ENCODE data around the gene ACAP1. TPM values are rescaled to one million over a fixed set of nuclear protein-coding genes. Genes with fewer than 3 reads are reported as not detected.

The ACAP1 gene
- total RNA-seq, 1 experiment from 2014 or later, result 8.8 TPM

- no peak for TF ChIP-seq REST (IDR thresholded peaks at IDR 0.05; ENCODE audit: low read depth)
These were observed 33.5 kb downstream of the ACAP1 start (continued) for GRCh38 chr17:7369825-7370224.

DNA sequence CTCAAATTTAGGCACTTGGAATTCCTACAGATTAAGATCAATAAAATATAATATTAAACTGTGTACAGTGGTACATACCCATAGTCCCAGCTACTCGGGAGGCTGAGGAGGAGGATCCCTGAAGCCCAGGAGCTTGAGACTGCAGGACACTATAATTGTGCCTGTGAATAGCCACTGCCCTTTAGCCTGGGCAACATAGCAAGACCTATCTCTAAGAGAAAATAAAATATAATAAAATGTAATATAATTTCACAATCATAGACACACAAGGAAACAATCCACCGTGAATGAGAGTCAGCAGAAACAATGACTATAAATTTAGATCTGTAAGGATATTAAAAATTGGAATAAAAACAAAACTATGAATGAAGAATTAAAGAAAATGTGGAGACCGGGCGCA is 34.5 kb downstream of the ACAP1 start:
- H3K9ac ChIP-seq (ENCODE audit: low read length), result no peak overlapping the region
- no peaks in the 10 kb centered on the region for H3K4me1 ChIP-seq (ENCODE audit: control insufficient read depth in 1 of 2, insufficient read depth in 2 of 2, low read length in 2 of 2)
- no TSS peak for BruUV-seq (replicated peaks)
- no peaks in the 10 kb centered on the region for H3K36me3 ChIP-seq (ENCODE audit: control insufficient read depth in 1 of 2, insufficient read depth in 2 of 2, low read length in 2 of 2)
- no peak for DNase-seq (ENCODE audit: low read depth, low spot score)
- no peak overlapping the region for H3K4me2 ChIP-seq (ENCODE audit: low read length)
- no peaks in the 10 kb centered on the region for H3K79me2 ChIP-seq (ENCODE audit: insufficient read depth, low read length)
- no peak for ATAC-seq
- CTCF ChIA-PET, result interaction anchor here (0.9 kb wide), 1 partner anchor 15 kb away, joined by 4 read pairs; no protein-coding TSS in a partner anchor
- POLR2A ChIA-PET, result no interaction called here
- no peaks in the 10 kb centered on the region for H3K27me3 ChIP-seq (ENCODE audit: insufficient read depth, low read length)
- H3K4me3 ChIP-seq (replicated peaks in 1 of 2; ENCODE audit: low read depth in 1 of 2, low read length in 2 of 2), result no peak overlapping the region
- no peak overlapping the region for H2AFZ ChIP-seq (ENCODE audit: low read depth, low read length, poor library complexity, severe bottlenecking)
- H3K27ac ChIP-seq (ENCODE audit: low read depth, low read length), result no peak overlapping the region
- RAD21 ChIA-PET (ENCODE audit: low non-redundant PET in 1 of 2, low total read pairs in 2 of 2, uncharacterized antibody in 2 of 2, unreplicated experiment in 2 of 2), result no interaction called here
- intact Hi-C loops (cut with micrococcal nuclease), result no loop called here
- H3K9me3 ChIP-seq (ENCODE audit: control insufficient read depth in 1 of 2, insufficient read depth in 1 of 2, low read depth in 1 of 2, low read length in 2 of 2), result no peaks in the 10 kb centered on the region
- no peaks in the 10 kb centered on the region for H4K20me1 ChIP-seq (ENCODE audit: insufficient read depth)
- no peaks in the 10 kb centered on the region for H3K9me2 ChIP-seq (ENCODE audit: insufficient read depth)
- TF ChIP-seq, protein P1, sequence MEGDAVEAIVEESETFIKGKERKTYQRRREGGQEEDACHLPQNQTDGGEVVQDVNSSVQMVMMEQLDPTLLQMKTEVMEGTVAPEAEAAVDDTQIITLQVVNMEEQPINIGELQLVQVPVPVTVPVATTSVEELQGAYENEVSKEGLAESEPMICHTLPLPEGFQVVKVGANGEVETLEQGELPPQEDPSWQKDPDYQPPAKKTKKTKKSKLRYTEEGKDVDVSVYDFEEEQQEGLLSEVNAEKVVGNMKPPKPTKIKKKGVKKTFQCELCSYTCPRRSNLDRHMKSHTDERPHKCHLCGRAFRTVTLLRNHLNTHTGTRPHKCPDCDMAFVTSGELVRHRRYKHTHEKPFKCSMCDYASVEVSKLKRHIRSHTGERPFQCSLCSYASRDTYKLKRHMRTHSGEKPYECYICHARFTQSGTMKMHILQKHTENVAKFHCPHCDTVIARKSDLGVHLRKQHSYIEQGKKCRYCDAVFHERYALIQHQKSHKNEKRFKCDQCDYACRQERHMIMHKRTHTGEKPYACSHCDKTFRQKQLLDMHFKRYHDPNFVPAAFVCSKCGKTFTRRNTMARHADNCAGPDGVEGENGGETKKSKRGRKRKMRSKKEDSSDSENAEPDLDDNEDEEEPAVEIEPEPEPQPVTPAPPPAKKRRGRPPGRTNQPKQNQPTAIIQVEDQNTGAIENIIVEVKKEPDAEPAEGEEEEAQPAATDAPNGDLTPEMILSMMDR (IDR thresholded peaks at IDR 0.05 in 2 of 3, conservative IDR thresholded peaks at IDR 0.05 in 1 of 3; ENCODE audit: borderline replicate concordance in 1 of 3, insufficient read depth in 1 of 3, low read depth in 2 of 3, low read length in 2 of 3), result no peak
- TF ChIP-seq MAX (IDR thresholded peaks at IDR 0.05), result no peak
- TF ChIP-seq ELF1 (IDR thresholded peaks at IDR 0.05; ENCODE audit: borderline replicate concordance, low read depth), result no peak
- no peak for TF ChIP-seq POLR2A (IDR thresholded peaks at IDR 0.05; ENCODE audit: borderline replicate concordance, extremely low read depth, insufficient read depth, insufficient read length)
- no peak for TF ChIP-seq RAD21 (IDR thresholded peaks at IDR 0.05; ENCODE audit: low read depth)
- TF ChIP-seq ZBTB33 (IDR thresholded peaks at IDR 0.05; ENCODE audit: extremely low read depth, insufficient replicate concordance, low read length), result no peak
- TF ChIP-seq SP1 (IDR thresholded peaks at IDR 0.05; ENCODE audit: low read depth), result no peak
- no peak for TF ChIP-seq TCF7L2 (IDR thresholded peaks at IDR 0.05; ENCODE audit: borderline replicate concordance, extremely low read depth, insufficient read depth, insufficient read length)
- no peak for TF ChIP-seq CEBPB (IDR thresholded peaks at IDR 0.05; ENCODE audit: low read depth)
- TF ChIP-seq EZH2 (IDR thresholded peaks at IDR 0.05), result no peak
- TF ChIP-seq JUND (IDR thresholded peaks at IDR 0.05), result no peak
- TF ChIP-seq SIN3A (IDR thresholded peaks at IDR 0.05; ENCODE audit: low read depth), result no peak
- TF ChIP-seq REST (IDR thresholded peaks at IDR 0.05; ENCODE audit: low read depth), result no peak
- no peak for TF ChIP-seq EZH2phosphoT487 (IDR thresholded peaks at IDR 0.05; ENCODE audit: borderline replicate concordance)

All from HCT116 (cell line).